HG02840 (cell line): ENCODE data around the gene SBF1.

Experiments used
- ATAC-seq: cut with Tn5 transposase; IDR thresholded peaks from one replicate; pipeline ENCODE4 v1.9.1; 2021; ENCODE audit warnings: mild to moderate bottlenecking, moderate library complexity, moderate number of reproducible peaks; ENCODE audit not compliant: unreplicated experiment, low FRiP score

SBF1 gene

DNA sequence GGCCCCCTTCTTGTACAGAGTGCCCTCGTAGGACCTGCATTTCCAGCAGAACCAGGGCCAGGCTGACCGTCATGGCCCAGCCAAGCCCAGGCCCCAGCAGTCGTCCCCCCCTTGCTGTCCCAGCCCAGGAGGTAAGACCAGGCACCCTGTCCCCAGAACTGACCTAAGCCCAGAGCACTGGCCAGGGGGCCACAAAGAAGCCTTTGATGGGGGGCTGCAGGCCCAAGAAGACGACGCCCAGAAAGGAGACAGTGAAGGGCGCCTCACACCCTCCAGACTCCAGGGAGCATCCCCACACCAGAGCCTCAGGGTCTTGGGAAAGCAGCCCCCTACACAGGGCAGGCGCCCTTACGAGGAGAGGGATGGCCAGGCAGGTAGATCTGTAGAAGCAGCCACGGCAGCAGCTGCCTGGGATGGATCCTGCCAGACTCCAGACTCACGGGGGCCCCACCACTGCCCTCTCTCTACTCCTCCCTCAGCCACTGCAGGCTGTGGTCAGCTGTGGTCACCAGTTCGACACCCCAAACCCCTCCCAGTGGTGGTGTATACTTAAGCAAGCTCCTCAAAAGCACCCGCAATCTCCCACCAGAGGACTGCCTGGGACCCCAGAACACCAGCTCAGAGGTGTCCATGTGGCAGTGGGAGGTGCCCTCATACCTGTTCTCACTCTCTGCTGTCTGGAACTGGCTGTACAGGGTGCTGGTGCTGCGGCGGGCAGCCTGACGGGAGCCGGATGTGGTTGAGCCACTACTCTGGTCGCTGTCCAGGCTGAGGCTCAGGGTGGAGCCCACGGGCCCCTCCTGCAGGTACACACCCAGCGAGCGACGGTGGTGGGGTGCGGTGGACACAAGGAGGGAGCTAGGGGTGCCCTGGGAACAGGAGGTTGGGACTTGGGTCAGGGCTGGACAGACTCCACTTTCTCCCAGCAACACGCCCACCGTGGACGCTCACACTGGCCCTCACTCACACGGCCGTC, 27.0 kb downstream of the SBF1 start:
- no peak for ATAC-seq

GRCh38 chr22:50446708-50447575, 27.9 kb downstream of the SBF1 start:
- ATAC-seq, result no peak

- no peak for ATAC-seq
Observed at GRCh38 chr22:50445880-50446707, 28.7 kb downstream of the SBF1 start.

GRCh38 chr22:50445071-50445879, 29.6 kb downstream of the SBF1 start:
- ATAC-seq, result no peak

DNA sequence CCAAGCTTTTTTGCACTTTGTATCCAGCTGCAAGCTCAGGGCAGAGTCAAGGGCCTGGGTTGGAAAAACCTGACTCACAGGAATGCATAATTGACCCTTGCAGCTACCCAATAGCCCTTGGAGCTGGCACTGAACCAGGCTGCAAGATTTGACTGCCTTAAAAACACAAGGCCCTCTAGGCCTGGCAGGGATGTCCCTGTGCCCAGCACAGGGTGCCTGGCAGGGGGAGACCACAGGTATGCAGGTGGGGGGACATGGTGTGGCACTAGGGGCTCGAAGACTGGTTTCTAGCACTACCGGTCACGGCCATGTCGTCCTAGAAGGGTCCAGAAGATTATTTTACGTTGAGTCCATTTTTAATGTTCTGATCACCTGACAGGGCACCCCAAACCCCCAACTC, 30.2 kb downstream of the SBF1 start:
- no peak for ATAC-seq

DNA sequence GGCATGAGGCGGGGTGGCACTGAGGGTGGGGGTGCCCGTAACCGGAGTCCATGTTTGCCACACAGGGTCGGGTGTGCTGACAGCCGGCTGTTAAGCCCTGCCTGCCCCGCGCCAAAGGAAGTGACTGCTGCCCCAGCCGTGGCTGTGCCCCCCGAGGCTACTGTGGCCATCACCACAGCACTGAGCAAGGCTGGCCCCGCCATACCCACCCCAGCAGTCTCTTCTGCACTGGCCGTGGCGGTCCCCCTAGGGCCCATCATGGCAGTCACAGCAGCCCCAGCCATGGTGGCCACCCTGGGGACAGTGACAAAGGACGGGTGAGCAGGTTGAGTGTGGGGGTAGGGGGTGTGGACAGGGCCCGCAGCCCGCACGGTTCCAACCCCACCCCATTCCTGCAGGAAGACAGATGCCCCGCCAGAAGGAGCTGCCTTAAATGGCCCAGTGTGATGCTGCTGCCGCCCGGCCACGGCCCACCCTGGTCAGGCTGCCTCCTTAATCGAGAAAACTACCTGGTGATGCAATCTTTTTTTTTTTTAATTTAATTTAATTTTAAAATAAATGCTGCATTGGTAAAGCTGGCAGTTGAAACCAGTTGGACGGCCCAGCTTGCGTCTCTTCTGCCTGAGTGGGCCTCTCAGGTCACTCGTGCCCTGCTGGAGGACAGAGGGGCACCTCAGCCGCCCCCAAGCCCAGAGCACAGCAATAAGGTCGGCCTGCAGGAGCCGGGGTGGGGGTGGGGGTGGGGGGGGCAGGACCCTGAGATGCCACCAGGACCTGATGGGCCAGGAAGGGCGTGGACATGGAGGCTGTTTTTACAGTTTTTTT, 30.8 kb downstream of the SBF1 start:
- no peak for ATAC-seq

GRCh38 chr22:50443197-50443596, 31.6 kb downstream of the SBF1 start:
- ATAC-seq, result no peak

GRCh38 chr22:50441428-50441993, 33.3 kb downstream of the SBF1 start:
- ATAC-seq, result no peak

DNA sequence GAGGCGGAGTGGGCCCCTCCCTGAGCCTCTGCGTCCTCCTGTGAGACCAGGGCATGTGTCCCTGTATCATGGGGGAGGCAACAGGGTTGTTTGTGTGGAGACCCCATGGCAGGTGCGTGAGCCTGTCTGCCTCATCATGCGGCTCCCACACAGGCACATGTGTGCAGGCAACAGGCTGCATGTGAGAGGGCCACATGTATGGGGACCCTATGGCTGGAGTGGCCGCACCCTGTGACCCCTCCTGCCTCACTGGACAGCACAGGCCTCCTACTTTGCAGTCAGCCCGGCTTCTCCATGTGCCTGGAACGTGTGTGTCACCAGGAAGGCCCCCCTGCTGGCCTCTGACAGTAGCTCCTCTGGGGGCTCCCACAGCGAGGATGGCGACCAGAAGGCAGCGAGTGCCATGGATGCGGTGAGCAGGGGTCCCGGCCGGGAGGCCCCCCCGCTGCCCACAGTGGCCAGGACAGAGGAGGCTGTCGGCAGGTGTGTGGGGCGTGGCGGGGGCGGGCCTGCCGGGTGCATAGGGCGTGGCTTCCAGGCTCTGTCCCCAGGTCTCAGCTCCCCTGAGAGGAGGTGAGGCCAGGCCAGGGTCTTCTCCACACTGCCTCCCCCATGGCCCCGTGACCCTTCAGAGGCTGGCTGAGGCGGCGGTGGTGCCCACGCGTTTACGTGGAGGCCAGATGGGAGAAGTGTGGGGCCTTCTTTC, 34.1 kb downstream of the SBF1 start:
- no peak for ATAC-seq

DNA sequence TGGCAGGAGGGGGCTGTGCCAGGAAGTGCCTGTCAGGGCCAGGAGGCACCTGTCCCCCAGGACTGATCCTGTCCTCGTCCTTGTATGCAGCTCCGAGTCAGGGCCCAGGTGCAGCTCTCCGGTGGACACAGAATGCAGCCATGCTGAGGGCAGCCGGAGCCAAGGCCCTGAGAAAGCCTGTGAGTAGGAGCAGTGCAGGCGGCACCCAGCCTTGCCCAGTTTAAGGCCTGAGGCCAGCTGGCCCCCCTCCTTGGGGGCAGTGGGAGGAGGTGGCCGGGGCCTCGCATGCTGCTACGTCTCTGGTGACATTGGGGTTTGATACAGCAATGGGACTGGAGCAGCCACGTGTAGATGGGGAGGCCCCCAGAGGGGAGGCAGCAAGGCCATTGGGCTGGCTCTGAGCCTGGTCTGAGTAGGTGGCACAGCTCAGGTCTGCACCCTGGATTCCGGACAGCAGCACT, 34.9 kb downstream of the SBF1 start:
- no peak for ATAC-seq

GRCh38 chr22:50439314-50439870, 35.4 kb downstream of the SBF1 start:
- ATAC-seq, result no peak

DNA sequence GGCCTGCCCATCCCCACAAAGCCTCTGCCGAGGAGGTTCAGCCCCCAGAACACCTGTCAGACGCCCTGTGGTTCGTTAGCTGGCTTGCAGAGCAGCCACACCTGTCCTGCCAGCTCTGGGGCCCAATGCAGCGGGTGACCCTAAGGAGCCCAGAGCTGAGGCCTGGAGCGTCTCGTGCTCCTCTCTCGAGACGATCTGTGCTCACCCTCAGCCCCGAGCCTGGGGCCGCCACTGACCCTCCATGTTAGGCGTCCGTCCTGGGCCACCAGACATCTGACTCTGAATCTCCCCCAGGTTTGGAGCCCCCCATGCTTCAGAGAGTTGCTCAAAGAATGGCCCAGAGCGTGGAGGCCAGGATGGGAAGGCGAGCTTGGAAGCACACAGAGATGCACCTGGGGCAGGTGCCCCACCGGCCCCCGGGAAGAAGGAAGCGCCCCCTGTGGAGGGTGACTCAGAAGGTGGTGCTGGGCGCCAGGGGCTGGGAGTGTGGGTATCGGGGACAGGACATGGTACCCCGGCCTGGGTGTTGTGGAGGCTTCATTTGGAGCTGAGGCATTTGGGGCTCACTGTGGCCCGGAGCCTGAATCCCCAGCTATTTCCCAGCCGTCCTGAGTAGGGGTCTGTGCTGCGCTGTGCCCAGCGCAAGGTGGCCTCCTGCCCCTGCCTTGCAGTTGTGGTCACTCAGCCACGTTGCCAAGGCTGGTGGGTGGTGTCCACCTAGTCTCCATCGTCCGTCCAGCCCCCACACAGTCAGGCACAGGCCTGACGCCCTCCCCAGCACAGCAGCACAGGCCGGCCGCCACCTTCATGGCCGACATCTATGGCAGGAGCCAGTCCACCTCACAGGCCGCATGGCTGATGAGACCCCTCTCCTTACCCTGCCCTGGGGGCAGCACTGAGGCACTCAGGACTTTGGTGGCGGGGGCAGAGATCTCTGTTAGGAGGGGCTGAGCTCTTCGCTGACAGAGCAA, 36.2 kb downstream of the SBF1 start:
- no peak for ATAC-seq

GRCh38 chr22:50437511-50438304, 37.1 kb downstream of the SBF1 start:
- no peak for ATAC-seq

- ATAC-seq, result no peak
Observed at GRCh38 chr22:50436841-50437341, 37.9 kb downstream of the SBF1 start.
